ENCODE measurements around the gene GNAQ. TPM values are rescaled to one million over a fixed set of nuclear protein-coding genes. Genes with fewer than 3 reads are reported as not detected.

Gene GNAQ
- total and polyA plus RNA-seq, 4 donors = 6.8 to 19.6 (median 12.6) TPM

DNA sequence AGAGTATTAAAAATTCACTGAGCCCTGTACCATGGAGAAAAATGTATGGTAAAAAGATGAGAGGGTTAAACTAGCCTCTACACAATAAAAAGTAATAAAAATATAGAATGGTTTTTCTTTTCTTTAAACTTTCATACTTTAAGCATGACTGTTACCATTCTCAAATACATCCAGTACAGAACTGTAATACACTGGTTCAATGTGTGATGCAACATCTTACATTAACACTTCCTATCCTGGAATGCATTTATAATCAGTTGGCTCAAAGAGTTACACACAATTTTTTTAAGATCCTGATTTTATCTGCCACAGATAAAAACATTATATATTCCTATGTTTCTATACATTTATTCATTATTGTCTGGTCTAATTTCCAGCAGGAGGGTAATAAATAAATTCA is 4.7 kb downstream of the GNAQ start (continued):
- TF ChIP-seq ZBTB33 (IDR thresholded peaks at IDR 0.05) (no peak), FOXA1 (IDR thresholded peaks at IDR 0.05) (no peak)

DNA sequence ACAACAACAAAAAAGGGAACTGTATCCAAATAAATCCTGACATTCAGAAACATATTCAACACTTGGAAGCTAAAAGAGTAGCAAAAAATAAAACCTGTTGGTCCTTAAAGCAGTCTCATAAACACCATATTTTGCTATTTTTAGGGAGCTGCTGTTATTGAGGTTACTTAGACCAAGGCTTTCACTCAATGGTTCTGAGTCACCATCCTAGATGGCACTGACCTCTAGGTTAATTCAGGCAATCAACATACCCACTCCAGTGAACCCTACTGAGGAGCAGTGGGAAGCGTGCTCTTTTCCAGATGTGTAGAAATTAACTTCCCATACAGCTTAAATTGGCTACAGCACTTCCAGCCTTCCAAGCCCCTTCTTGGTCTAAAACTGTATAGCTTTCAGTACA is 5.2 kb downstream of the GNAQ start:
- Histone ChIP-seq H3K9me3 (ENCODE audit: control insufficient read depth in 4 of 4, low read length in 3 of 4) (no peaks in the 10 kb centered on the region), H3K27me3 (ENCODE audit: control insufficient read depth in 4 of 4, insufficient read depth in 4 of 4, low read length in 3 of 4) (no peaks in the 10 kb centered on the region), H3K4me3 (ENCODE audit: low read depth in 1 of 3, low read length in 3 of 3) (no peak overlapping the region), H3K9ac (ENCODE audit: low read depth in 1 of 2, low read length in 2 of 2) (no peak overlapping the region), H3K4me1 (ENCODE audit: control insufficient read depth in 4 of 4, insufficient read depth in 4 of 4, low read length in 3 of 4) (peaks cover 7 to 52% (median 42%) of the 10 kb centered on the region in 4 donors), H3K36me3 (ENCODE audit: control insufficient read depth in 4 of 4, insufficient read depth in 3 of 4, low read depth in 1 of 4, low read length in 3 of 4) (no peaks in the 10 kb centered on the region), H3K27ac (ENCODE audit: low read depth in 1 of 2, low read length in 2 of 2) (peak overlapping the region in 1 of 2 donors; percentile 20)
- no peak for DNase-seq (ENCODE audit: low spot score)
- TF ChIP-seq, protein P1, sequence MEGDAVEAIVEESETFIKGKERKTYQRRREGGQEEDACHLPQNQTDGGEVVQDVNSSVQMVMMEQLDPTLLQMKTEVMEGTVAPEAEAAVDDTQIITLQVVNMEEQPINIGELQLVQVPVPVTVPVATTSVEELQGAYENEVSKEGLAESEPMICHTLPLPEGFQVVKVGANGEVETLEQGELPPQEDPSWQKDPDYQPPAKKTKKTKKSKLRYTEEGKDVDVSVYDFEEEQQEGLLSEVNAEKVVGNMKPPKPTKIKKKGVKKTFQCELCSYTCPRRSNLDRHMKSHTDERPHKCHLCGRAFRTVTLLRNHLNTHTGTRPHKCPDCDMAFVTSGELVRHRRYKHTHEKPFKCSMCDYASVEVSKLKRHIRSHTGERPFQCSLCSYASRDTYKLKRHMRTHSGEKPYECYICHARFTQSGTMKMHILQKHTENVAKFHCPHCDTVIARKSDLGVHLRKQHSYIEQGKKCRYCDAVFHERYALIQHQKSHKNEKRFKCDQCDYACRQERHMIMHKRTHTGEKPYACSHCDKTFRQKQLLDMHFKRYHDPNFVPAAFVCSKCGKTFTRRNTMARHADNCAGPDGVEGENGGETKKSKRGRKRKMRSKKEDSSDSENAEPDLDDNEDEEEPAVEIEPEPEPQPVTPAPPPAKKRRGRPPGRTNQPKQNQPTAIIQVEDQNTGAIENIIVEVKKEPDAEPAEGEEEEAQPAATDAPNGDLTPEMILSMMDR (IDR thresholded peaks at IDR 0.05; ENCODE audit: low read depth, low read length, missing input control) = no peak
- TF ChIP-seq ZBTB33 (IDR thresholded peaks at IDR 0.05) = no peak
- TF ChIP-seq FOXA1 (IDR thresholded peaks at IDR 0.05) = no peak
- TF ChIP-seq RAD21 (IDR thresholded peaks at IDR 0.05) = no peak
- peak; percentile 71 to 81 for TF ChIP-seq JUND (IDR thresholded peaks at IDR 0.05)
- no peak for TF ChIP-seq GABPA (IDR thresholded peaks at IDR 0.05 in 1 of 2, conservative IDR thresholded peaks at IDR 0.05 in 1 of 2)
- no peak for TF ChIP-seq MAX (IDR thresholded peaks at IDR 0.05)
- no peak for TF ChIP-seq TAF1 (conservative IDR thresholded peaks at IDR 0.05)
- TF ChIP-seq EGR1 (IDR thresholded peaks at IDR 0.05; ENCODE audit: low read depth in 2 of 2) = no peak
- peak; percentile 55 for TF ChIP-seq ATF3 (IDR thresholded peaks at IDR 0.05)
- TF ChIP-seq NR2F2 (IDR thresholded peaks at IDR 0.05) = no peak
- no peak for TF ChIP-seq YY1 (IDR thresholded peaks at IDR 0.05)
- TF ChIP-seq RXRA (IDR thresholded peaks at IDR 0.05) = peak; percentile 89 to 94
- TF ChIP-seq SP1 (IDR thresholded peaks at IDR 0.05) = no peak
- TF ChIP-seq HNF4A (conservative IDR thresholded peaks at IDR 0.05) = peak in 1 of 2 donors; percentile 18
- 51% methylated on average over 1 of the region's 1 CpG for WGBS

- TF ChIP-seq EGR1 (IDR thresholded peaks at IDR 0.05; ENCODE audit: low read depth in 2 of 2) (no peak), RXRA (IDR thresholded peaks at IDR 0.05) (no peak), ZBTB33 (IDR thresholded peaks at IDR 0.05) (no peak), GABPA (IDR thresholded peaks at IDR 0.05 in 1 of 2, conservative IDR thresholded peaks at IDR 0.05 in 1 of 2) (no peak)
- WGBS = 65% methylated on average over 7 of the region's 7 CpGs
- no peaks in the 10 kb centered on the region for H3K9me3 ChIP-seq (ENCODE audit: control insufficient read depth in 4 of 4, low read length in 3 of 4)
- no peak overlapping the region for H3K4me3 ChIP-seq (ENCODE audit: low read depth in 1 of 3, low read length in 3 of 3)
- H3K9ac ChIP-seq (ENCODE audit: low read depth in 1 of 2, low read length in 2 of 2) = no peak overlapping the region
- peaks cover 10 to 53% (median 45%) of the 10 kb centered on the region in 4 donors for H3K4me1 ChIP-seq (ENCODE audit: control insufficient read depth in 4 of 4, insufficient read depth in 4 of 4, low read length in 3 of 4)
- H3K36me3 ChIP-seq (ENCODE audit: control insufficient read depth in 4 of 4, insufficient read depth in 3 of 4, low read depth in 1 of 4, low read length in 3 of 4) = no peaks in the 10 kb centered on the region
- DNase-seq (ENCODE audit: low spot score) = no peak
- no peak overlapping the region for H3K27ac ChIP-seq (ENCODE audit: low read depth in 1 of 2, low read length in 2 of 2)
- H3K27me3 ChIP-seq (ENCODE audit: control insufficient read depth in 4 of 4, insufficient read depth in 4 of 4, low read length in 3 of 4) = no peaks in the 10 kb centered on the region
Measured at GRCh38 chr9:78025186-78025585, 6.4 kb downstream of the GNAQ start.
